Measurements from ENCODE around the gene SH3YL1.
"Not testable (repeated sequence)": the region's sequence is repeated elsewhere in the genome, so short reads cannot be mapped to it uniquely, and the experiment has no call there.

SH3YL1 gene

DNA sequence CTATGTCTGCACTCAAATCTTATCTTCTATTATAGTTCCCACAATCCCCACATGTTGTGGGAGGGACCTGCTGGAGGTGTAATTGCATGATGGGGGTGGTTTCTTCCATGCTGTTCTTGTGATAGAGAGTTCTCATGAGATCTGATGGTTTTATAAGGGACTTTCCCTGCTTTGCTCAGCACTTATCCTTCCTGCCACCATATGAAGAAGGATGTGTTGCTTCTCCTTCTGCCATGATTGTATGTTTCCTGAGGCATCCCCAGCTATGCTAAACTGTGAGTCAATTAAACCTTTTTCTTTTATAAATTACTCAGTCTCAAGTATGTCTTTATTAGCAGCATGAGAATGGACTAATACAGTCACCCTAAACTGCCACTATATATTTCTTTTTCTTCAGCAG, 79.1 kb downstream of the SH3YL1 start:
- no peak for DNase-seq (ENCODE audit: low read depth in 2 of 2)

DNA sequence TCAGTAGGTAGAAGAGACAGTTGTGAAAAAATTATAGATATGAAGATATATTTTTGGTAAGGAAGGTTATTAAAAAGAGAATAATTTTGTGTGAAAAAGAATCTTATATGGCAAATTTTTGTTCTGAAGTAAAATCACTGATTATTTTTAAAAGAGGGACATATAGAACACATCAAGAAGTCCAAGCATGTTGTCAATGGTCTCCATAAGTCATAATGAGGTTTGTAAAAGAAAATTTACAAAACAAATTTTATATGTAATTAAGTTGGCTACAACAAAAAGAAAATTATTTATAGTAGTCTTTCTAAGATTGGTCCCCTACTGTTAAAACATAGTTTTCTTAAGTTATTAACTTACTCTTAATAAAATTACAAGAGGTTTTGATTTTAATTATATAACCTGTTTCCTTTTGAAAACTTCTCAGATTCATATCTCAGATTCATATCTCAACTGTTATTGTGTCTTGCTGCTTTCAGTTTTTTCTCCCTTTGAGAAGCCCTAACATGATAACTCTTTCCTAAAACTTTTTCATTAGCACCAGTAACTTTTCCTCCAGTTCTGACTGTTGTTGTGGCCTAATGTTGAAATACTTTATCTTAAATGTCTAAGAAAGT, 81.2 kb downstream of the SH3YL1 start:
- no peak for DNase-seq (ENCODE audit: low read depth in 2 of 2)

DNA sequence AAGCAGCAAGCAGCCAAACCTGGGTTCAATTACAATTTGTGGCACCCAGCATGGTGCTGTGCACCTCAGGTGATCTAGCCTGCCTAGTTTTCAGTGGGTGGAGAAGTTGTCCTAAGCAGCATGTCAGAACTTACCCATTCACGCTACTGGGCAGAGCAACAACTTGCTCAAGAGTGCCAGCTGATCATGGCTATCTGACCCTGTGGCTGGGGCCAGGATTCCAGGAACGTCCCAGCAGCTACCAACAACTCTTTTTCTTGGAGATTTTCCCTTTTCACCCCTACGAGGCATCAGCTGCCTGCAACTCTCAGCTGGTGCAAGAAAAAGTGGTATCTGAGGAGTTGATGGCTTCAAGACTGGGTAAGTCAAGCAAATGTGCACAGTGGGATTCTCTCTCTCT, 83.5 kb downstream of the SH3YL1 start:
- DNase-seq (ENCODE audit: low read depth in 2 of 2): no peak

DNA sequence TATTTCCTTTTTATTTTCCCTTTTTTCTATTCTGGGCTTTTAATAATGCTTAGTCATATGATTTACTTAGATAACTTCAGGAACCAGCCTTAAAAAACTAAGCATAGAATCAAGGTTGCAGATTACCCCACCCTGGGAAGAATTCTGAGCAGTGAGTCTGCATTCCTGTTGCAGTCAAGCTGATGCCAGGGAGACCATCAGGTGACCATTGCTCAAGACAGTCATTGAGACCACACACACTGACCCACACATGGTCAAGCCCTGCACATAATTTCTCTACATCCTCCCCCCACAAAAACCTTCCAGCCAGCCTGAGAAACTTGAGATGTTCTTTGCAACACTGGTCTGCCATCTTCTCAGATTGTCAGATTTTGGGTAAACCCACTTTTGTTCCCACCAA, 83.9 kb downstream of the SH3YL1 start:
- DNase-seq (ENCODE audit: low read depth in 2 of 2): no peak

DNA sequence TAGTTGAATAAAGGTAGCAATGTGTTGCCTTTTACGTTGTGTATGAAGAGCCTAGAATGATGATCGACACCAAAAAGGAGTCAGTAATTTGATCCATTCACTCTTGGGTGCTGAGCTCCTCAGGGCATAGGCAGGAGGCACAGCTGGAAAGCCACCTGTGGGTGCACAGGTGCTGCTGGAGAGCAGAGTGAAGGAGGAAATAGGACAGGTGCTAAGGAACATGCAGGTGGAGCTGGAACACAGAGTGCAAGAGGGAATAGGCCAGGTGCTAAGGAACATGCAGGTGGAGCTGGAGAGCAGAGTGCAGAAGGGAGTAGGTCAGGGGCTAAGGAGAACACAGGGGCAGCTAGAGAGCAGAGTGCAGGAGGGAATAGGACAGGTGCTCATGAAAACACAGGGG, 86.1 kb downstream of the SH3YL1 start:
- no peak for DNase-seq (ENCODE audit: low read depth in 2 of 2)

GRCh38 chr2:176917-177316, 86.9 kb downstream of the SH3YL1 start:
- no peak for DNase-seq (ENCODE audit: low read depth in 2 of 2)

GRCh38 chr2:175880-176820, 87.7 kb downstream of the SH3YL1 start:
- peak; percentile 6 to 16 for DNase-seq (ENCODE audit: low read depth in 2 of 2)

GRCh38 chr2:175161-175786, 88.6 kb downstream of the SH3YL1 start:
- DNase-seq (ENCODE audit: low read depth in 2 of 2): no peak

DNA sequence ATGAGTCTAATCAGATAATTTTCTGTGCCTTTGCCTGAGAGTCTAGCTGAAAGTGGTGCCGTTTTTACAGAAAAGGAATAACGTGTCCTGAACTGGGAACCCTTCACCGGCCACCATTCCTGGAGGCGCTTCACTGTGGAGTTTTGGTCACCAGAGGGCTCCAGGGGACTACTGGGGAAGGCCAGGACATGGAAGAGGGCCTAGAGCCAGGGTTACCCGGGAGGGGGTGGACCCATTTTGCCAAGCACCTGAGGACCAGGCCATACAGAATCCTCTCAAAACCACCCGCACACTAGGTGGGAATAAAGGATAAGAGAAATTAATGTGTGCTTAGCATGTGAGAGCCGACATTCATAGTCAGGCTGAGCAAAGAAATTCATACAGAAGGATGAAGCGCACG, 91.7 kb downstream of the SH3YL1 start:
- DNase-seq (ENCODE audit: low read depth in 2 of 2): not testable (repeated sequence)

DNA sequence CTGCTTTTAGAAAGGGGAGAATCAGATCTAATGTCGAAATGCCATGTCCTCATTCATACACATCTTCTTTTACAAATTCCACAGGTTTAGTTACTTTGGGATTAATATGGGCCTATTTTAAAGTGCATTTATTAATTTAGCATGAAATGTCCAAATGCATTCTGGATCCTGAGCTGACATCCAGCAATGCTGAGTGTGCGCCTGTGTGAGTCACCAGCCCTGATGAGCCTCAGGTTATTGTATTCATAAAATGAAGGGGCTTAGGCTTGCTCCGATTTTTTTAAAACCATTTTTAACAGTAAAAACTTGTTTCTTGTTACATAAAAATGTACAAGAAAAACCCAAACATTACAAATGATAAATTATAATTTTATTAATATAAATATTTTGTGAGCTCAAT, 94.1 kb downstream of the SH3YL1 start:
- no peak for DNase-seq (ENCODE audit: low read depth in 2 of 2)
